K562 (cell line): ENCODE data around the gene SASH3. TPM values are rescaled to one million over a fixed set of nuclear protein-coding genes. Genes with fewer than 3 reads are reported as not detected.

Experiments used
- ATAC-seq: fragments of 200-7000 bp; cut with Tn5 transposase; 3 replicates; pipeline ENCODE4 v1.9.1; 2020; ENCODE audit warnings: moderate library complexity
- BruUV-seq: library from RNA; stranded (reverse); fragments of 400-500 nt; replicated peaks from 2 replicates; lab custom pipeline; 2021; lab: Mats Ljungman, UMichigan
- CTCF ChIA-PET: fragments of 300-600 bp; formaldehyde crosslinking; extraction: SDS; loops from one replicate; lab custom pipeline; 2021; ENCODE audit warnings: low intra/inter-chr PET ratio; lab: Yijun Ruan, JAX
- POLR2A ChIA-PET: fragments of 300-600, 350-650 bp; sonication (Branson Sonifier 250); formaldehyde crosslinking; extraction: SDS; loops from one replicate; lab custom pipeline; 2021; ENCODE audit warnings: antibody characterized with exemption, inconsistent platforms; lab: Yijun Ruan, JAX
- DNase-seq, 4 experiments: peaks; one replicate each; pipeline versions ENCODE4 v3.0.0 to v3.0.0-alpha.2; 2011 to 2018; ENCODE audit warnings: low spot score in 3 of 4, mixed read lengths in 3 of 4; ENCODE audit errors: extremely low read depth in 1 of 4
- FAIRE-seq: peaks from 2 replicates; lab custom pipeline; 2011; peaks lifted over from hg19 to GRCh38; lab: Jason Lieb, UNC
- H2AFZ ChIP-seq: 2 replicates; pipeline ENCODE4 v1.6.0; 2011; ENCODE audit warnings: low read depth, low read length, control low read depth, inconsistent platforms
- H3K27ac ChIP-seq: fragments of 200-600 bp; 3 replicates; pipeline ENCODE4 v1.8.0; 2011; ENCODE audit warnings: low read depth, mild to moderate bottlenecking, control low read depth, inconsistent platforms, low read length, moderate library complexity, mixed read lengths; ENCODE audit errors: extremely low read depth
- H3K27me3 ChIP-seq, 2 experiments: fragments of 300-600 bp in 1 of 2; 2 replicates in 1 of 2; 3 replicates in 1 of 2; pipeline versions ENCODE4 v1.6.0 to v1.8.0; 2011; ENCODE audit warnings: inconsistent platforms in 2 of 2, low read length in 2 of 2, mild to moderate bottlenecking in 1 of 2, mixed read lengths in 1 of 2, moderate library complexity in 1 of 2; ENCODE audit not compliant: control insufficient read depth in 2 of 2, insufficient read depth in 2 of 2
- H3K36me3 ChIP-seq: fragments of 300-600 bp; 3 replicates; pipeline ENCODE4 v1.8.0; 2011; ENCODE audit warnings: mild to moderate bottlenecking, low read length, inconsistent platforms; ENCODE audit not compliant: control insufficient read depth, insufficient read depth
- H3K4me1 ChIP-seq, 2 experiments: fragments of 200-600 bp in 1 of 2; replicated peaks in 1 of 2; 2 replicates in 1 of 2; 3 replicates in 1 of 2; pipeline versions ENCODE4 v1.5.1 to v1.8.0; 2011; ENCODE audit warnings: inconsistent platforms in 2 of 2, low read length in 2 of 2, mild to moderate bottlenecking in 1 of 2, mixed read lengths in 1 of 2, moderate library complexity in 1 of 2; ENCODE audit not compliant: control insufficient read depth in 2 of 2, insufficient read depth in 2 of 2
- H3K4me2 ChIP-seq: 2 replicates; pipeline ENCODE4 v1.6.1; 2011; ENCODE audit warnings: low read length, control low read depth, inconsistent platforms, mixed read lengths; ENCODE audit not compliant: insufficient read depth
- H3K4me3 ChIP-seq: fragments of 200-600 bp; sonication (generic), shearing (Covaris generic); 2 replicates; pipeline ENCODE4 v1.5.1; 2016; ENCODE audit warnings: control low read depth, inconsistent platforms
- H3K79me2 ChIP-seq: fragments of 200-600 bp; 3 replicates; pipeline ENCODE4 v1.8.0; 2011; ENCODE audit warnings: low read length, inconsistent platforms; ENCODE audit not compliant: control insufficient read depth, insufficient read depth
- H3K9ac ChIP-seq, 2 experiments: 2 replicates each; pipeline versions ENCODE4 v1.6.0 to v1.6.1; 2011; ENCODE audit warnings: low read depth in 2 of 2, low read length in 2 of 2, control low read depth in 1 of 2, inconsistent platforms in 1 of 2, mild to moderate bottlenecking in 1 of 2, mixed read lengths in 1 of 2; ENCODE audit not compliant: insufficient read depth in 1 of 2
- H3K9me1 ChIP-seq: one replicate; pipeline ENCODE4 v1.6.0; 2011; ENCODE audit warnings: inconsistent platforms, mild to moderate bottlenecking, low read length, moderate library complexity; ENCODE audit not compliant: control insufficient read depth, insufficient read depth
- H3K9me3 ChIP-seq: replicated peaks from 2 replicates; pipeline ENCODE4 v1.5.1; 2011; ENCODE audit warnings: low read depth, low read length, inconsistent platforms; ENCODE audit not compliant: control insufficient read depth, insufficient read depth
- H4K20me1 ChIP-seq: replicated peaks from 2 replicates; pipeline ENCODE4 v1.6.1; 2011; ENCODE audit warnings: low read length, inconsistent platforms, mixed read lengths; ENCODE audit not compliant: control insufficient read depth, insufficient read depth
- RBM25 ChIP-seq: fragments of 200-400 bp; formaldehyde crosslinking; IDR thresholded peaks from 2 replicates; pipeline ENCODE4 v1.6.1; 2018; ENCODE audit warnings: low read length, low read depth, moderate library complexity; ENCODE audit not compliant: severe bottlenecking
- RFX1 ChIP-seq: fragments of 450-650 bp; IDR thresholded peaks from 2 replicates; pipeline ENCODE4 v1.6.1; 2016; ENCODE audit warnings: mild to moderate bottlenecking, moderate library complexity
- TAF7 ChIP-seq: fragments of 450-650 bp; IDR thresholded peaks from 2 replicates; pipeline ENCODE4 v1.6.1; 2016; ENCODE audit warnings: missing genetic modification characterization, missing compliant biosample characterization
- ZBTB40 ChIP-seq, 2 experiments: fragments of 450-650 bp in 1 of 2; sonication (generic) in 1 of 2; formaldehyde crosslinking in 1 of 2; IDR thresholded peaks; 2 replicates each; pipeline versions ENCODE4 v1.7.1 to v1.9.0; 2016 to 2022; ENCODE audit warnings: inconsistent platforms in 1 of 2, mild to moderate bottlenecking in 1 of 2, missing genetic modification reagents in 1 of 2
- ZNF146 ChIP-seq: IDR thresholded peaks from one replicate; pipeline ENCODE4 v1.6.1; 2018; ENCODE audit warnings: missing compliant biosample characterization; ENCODE audit not compliant: unreplicated experiment
- WGBS: fragments of 100-300 bp; shearing (Covaris generic); methylation state at CpG from one replicate; pipeline ENCODE4 v1.1.6; 2016; ENCODE audit warnings: low coverage, mixed read lengths; ENCODE audit not compliant: insufficient coverage; ENCODE audit errors: missing lambda C conversion rate; 5-methylcytosine and 5-hydroxymethylcytosine counted together
- in situ Hi-C: fragments of 300-500 bp; cut with MboI; formaldehyde crosslinking; loops from 4 replicates; pipeline ENCODE4 v1.15.0; 2018; ENCODE audit warnings: inconsistent platforms, mixed read lengths
- intact Hi-C: fragments of 100-400 bp; cut with micrococcal nuclease; formaldehyde crosslinking; loops from 2 replicates; pipeline ENCODE4 v1.14.2; 2022
- polyA plus RNA-seq, 8 experiments: library from polyadenylated mRNA; depleted of rRNA in 4 of 8; stranded (reverse) in 5 of 8; unstranded in 3 of 8; fragments of >200 nt; fragmentation: Nextera tagmentation in 2 of 8; fragmentation: Illumina TruSeq in 1 of 8; extraction: Ambion mirVana in 2 of 8; extraction: Trizol in 1 of 8; gene quantifications; 2 replicates each; pipeline versions ENCODE4 v1.2.1 to v1.2.3, GENCODE V29; 2011 to 2014; ENCODE audit warnings: inconsistent platforms in 1 of 8, missing spikeins in 1 of 8
- total RNA-seq, 7 experiments: library from RNA; depleted of rRNA in 6 of 7; stranded (reverse); fragments of >200 nt in 6 of 7; fragmentation: Illumina TruSeq in 2 of 7; extraction: Trizol in 2 of 7; gene quantifications; 2 replicates each; pipeline versions ENCODE4 v1.2.1 to v1.2.3, GENCODE V29; 2011 to 2021; ENCODE audit warnings: low replicate concordance in 1 of 7

SASH3 gene
- total and polyA plus RNA-seq, 9 of the 15 experiments (the other 6 are each of a cell fraction or from before 2014, with no cell fraction given): 0.03 to 0.72 (median 0.08) TPM

- CTCF ChIA-PET: no interaction called here
- Histone ChIP-seq H3K4me3 (no peak overlapping the region), H2AFZ (no peak overlapping the region), H3K9me3 (no peaks in the 10 kb centered on the region), H4K20me1 (no peaks in the 10 kb centered on the region), H3K27me3 (no peaks in the 10 kb centered on the region), H3K36me3 (peaks cover 32% of the 10 kb centered on the region), H3K9ac (no peak overlapping the region), H3K27ac (no peak overlapping the region), H3K4me1 (0 out of 5 replicates have a peak, but pooled peaks cover 0 to 2% of the 10 kb centered on the region in 2 experiments), H3K79me2 (no peaks in the 10 kb centered on the region), H3K9me1 (no peaks in the 10 kb centered on the region), H3K4me2 (no peak overlapping the region)
- ATAC-seq: no peak
- BruUV-seq: no TSS peak
- FAIRE-seq: no peak
- WGBS: 98% methylated on average over 4 of the region's 4 CpGs
- intact Hi-C loops (loop anchor here (5.0 kb wide), 1 partner anchor 217 kb away; no protein-coding TSS in a partner anchor), in situ Hi-C loops (loop anchor here (10.0 kb wide), 1 partner anchor 220 kb away; no protein-coding TSS in a partner anchor)
- TF ChIP-seq TAF7 (tag) (no peak), RFX1 (no peak), RBM25 (peak; percentile 39), ZBTB40 (IDR thresholded peaks at IDR 0.05) (no peak), ZBTB40 (CRISPR knock-in tag; IDR thresholded peaks at IDR 0.05) (no peak), ZNF146 (CRISPR knock-in tag) (peak; percentile 87)
- POLR2A ChIA-PET: interaction anchor here (1.3 kb wide), 1 partner anchor 12 kb away, joined by 4 read pairs; no protein-coding TSS in a partner anchor
- no peak for DNase-seq
Observed at GRCh38 chrX:129824620-129825019, 44.9 kb downstream of the SASH3 start.
